IMR-90 (cell line): ENCODE data around the gene CYB5D1. TPM values are rescaled to one million over a fixed set of nuclear protein-coding genes. Genes with fewer than 3 reads are reported as not detected.
A peak's percentile ranks its signal among the peaks of the same experiment; 100 is the strongest.

Source experiments
- ATAC-seq: fragments of 200-7000 bp; cut with Tn5 transposase; 2 replicates; pipeline ENCODE4 v1.9.1; 2020; ENCODE audit warnings: low read depth, mild to moderate bottlenecking, moderate library complexity
- BruUV-seq: library from RNA; stranded (reverse); fragments of 400-500 nt; replicated peaks from 2 replicates; lab custom pipeline; 2021; lab: Mats Ljungman, UMichigan
- CTCF ChIA-PET: fragments of 300-600 bp; formaldehyde crosslinking; extraction: SDS; loops from one replicate; lab custom pipeline; 2021; ENCODE audit warnings: antibody characterized with exemption; lab: Yijun Ruan, JAX
- POLR2A ChIA-PET: fragments of 300-600 bp; sonication (Branson Sonifier 250); formaldehyde crosslinking; loops from one replicate; lab custom pipeline; 2022; ENCODE audit warnings: antibody characterized with exemption; ENCODE audit not compliant: unreplicated experiment; lab: Charles Lee
- DNase-seq: peaks from one replicate; pipeline ENCODE4 v3.0.0; 2013
- H2AFZ ChIP-seq: replicated peaks from 2 replicates; pipeline ENCODE3; 2013; ENCODE audit warnings: low read length, mild to moderate bottlenecking; ENCODE audit not compliant: poor library complexity
- H2AK5ac ChIP-seq: 2 replicates; pipeline ENCODE4 v1.6.1; 2013; ENCODE audit warnings: low read depth, low read length, inconsistent platforms
- H2AK9ac ChIP-seq: replicated peaks from 2 replicates; pipeline ENCODE3; 2013; ENCODE audit warnings: mild to moderate bottlenecking, low read depth, low read length, moderate library complexity; ENCODE audit not compliant: poor library complexity
- H2BK120ac ChIP-seq: 2 replicates; pipeline ENCODE4 v1.6.1; 2013; ENCODE audit warnings: low read depth, low read length, inconsistent platforms
- H2BK15ac ChIP-seq: 3 replicates; pipeline ENCODE4 v1.6.1; 2013; ENCODE audit warnings: low read depth, low read length, inconsistent platforms
- H2BK20ac ChIP-seq: 2 replicates; pipeline ENCODE4 v1.6.1; 2013; ENCODE audit warnings: low read depth, mild to moderate bottlenecking, inconsistent platforms, low read length, moderate library complexity
- H2BK5ac ChIP-seq: 2 replicates; pipeline ENCODE4 v1.6.1; 2013; ENCODE audit warnings: mild to moderate bottlenecking, low read depth, low read length, inconsistent platforms; ENCODE audit not compliant: poor library complexity, severe bottlenecking
- H3K14ac ChIP-seq: replicated peaks from 2 replicates; pipeline ENCODE4 v1.6.1; 2013; ENCODE audit warnings: low read depth, low read length, inconsistent platforms
- H3K18ac ChIP-seq: 2 replicates; pipeline ENCODE4 v1.6.1; 2013; ENCODE audit warnings: low read depth, low read length, control low read depth
- H3K23ac ChIP-seq: 2 replicates; pipeline ENCODE4 v1.6.1; 2013; ENCODE audit warnings: low read depth, low read length, inconsistent platforms
- H3K27ac ChIP-seq: 2 replicates; pipeline ENCODE4 v1.5.1; 2013; ENCODE audit warnings: mild to moderate bottlenecking, control low read depth, low read length; ENCODE audit not compliant: insufficient read depth
- H3K27me3 ChIP-seq: 2 replicates; pipeline ENCODE4 v1.6.1; 2013; ENCODE audit warnings: low read length; ENCODE audit not compliant: control insufficient read depth, insufficient read depth
- H3K36me3 ChIP-seq: 2 replicates; pipeline ENCODE4 v1.6.1; 2013; ENCODE audit warnings: low read length, mixed read lengths; ENCODE audit not compliant: control insufficient read depth, insufficient read depth
- H3K4ac ChIP-seq: 2 replicates; pipeline ENCODE4 v1.6.1; 2013; ENCODE audit warnings: low read depth, low read length, inconsistent platforms
- H3K4me1 ChIP-seq: 2 replicates; pipeline ENCODE4 v1.6.1; 2013; ENCODE audit warnings: low read length, mixed read lengths; ENCODE audit not compliant: control insufficient read depth, insufficient read depth
- H3K4me2 ChIP-seq: 2 replicates; pipeline ENCODE4 v1.6.1; 2013; ENCODE audit warnings: low read depth, mild to moderate bottlenecking, control low read depth, low read length, moderate library complexity
- H3K4me3 ChIP-seq: 2 replicates; pipeline ENCODE4 v1.5.1; 2013; ENCODE audit warnings: low read depth, mild to moderate bottlenecking, control low read depth, low read length, moderate library complexity; ENCODE audit not compliant: insufficient read depth
- H3K56ac ChIP-seq: 2 replicates; pipeline ENCODE4 v1.6.1; 2013; ENCODE audit warnings: low read length, inconsistent platforms; ENCODE audit not compliant: insufficient read depth; ENCODE audit errors: extremely low read depth
- H3K79me1 ChIP-seq, 2 experiments: 2 replicates each; pipeline ENCODE4 v1.6.1; 2013; ENCODE audit warnings: low read length in 2 of 2, inconsistent platforms in 1 of 2, low read depth in 1 of 2
- H3K9ac ChIP-seq: 2 replicates; pipeline ENCODE4 v1.6.1; 2013; ENCODE audit warnings: low read depth, low read length, control low read depth
- H3K9me1 ChIP-seq: 2 replicates; pipeline ENCODE4 v1.6.1; 2013; ENCODE audit warnings: low read length, inconsistent platforms; ENCODE audit not compliant: insufficient read depth
- H3K9me3 ChIP-seq: 2 replicates; pipeline ENCODE4 v1.6.1; 2013; ENCODE audit warnings: low read length; ENCODE audit not compliant: control insufficient read depth, insufficient read depth
- H4K20me1 ChIP-seq: 2 replicates; pipeline ENCODE4 v1.6.1; 2013; ENCODE audit warnings: low read length, inconsistent platforms; ENCODE audit not compliant: insufficient read depth
- H4K5ac ChIP-seq: 2 replicates; pipeline ENCODE4 v1.6.1; 2013; ENCODE audit warnings: mild to moderate bottlenecking, low read depth, low read length, control low read depth
- H4K8ac ChIP-seq, 2 experiments: 2 replicates each; pipeline ENCODE4 v1.6.1; 2013; ENCODE audit warnings: low read depth in 2 of 2, low read length in 2 of 2, control low read depth in 1 of 2, inconsistent platforms in 1 of 2
- H4K91ac ChIP-seq: 2 replicates; pipeline ENCODE4 v1.6.1; 2013; ENCODE audit warnings: low read depth, low read length, inconsistent platforms; ENCODE audit not compliant: insufficient read depth
- BHLHE40 ChIP-seq: fragments of 150-350 bp; IDR thresholded peaks from 2 replicates; pipeline ENCODE4 v1.6.1; 2016; ENCODE audit warnings: mild to moderate bottlenecking, low read depth, low read length
- CEBPB ChIP-seq: IDR thresholded peaks from 2 replicates; pipeline ENCODE4 v1.6.1; 2012; ENCODE audit warnings: low read depth, low read length, improper control_type of control experiment
- FOS ChIP-seq: fragments of 150-350 bp; IDR thresholded peaks from 2 replicates; pipeline ENCODE4 v1.6.1; 2016; ENCODE audit warnings: low read depth, low read length
- MAZ ChIP-seq: IDR thresholded peaks from 2 replicates; pipeline ENCODE4 v1.6.1; 2012; ENCODE audit warnings: low read depth, mild to moderate bottlenecking, low read length, improper control_type of control experiment, moderate library complexity, borderline replicate concordance
- MXI1 ChIP-seq: IDR thresholded peaks from 2 replicates; pipeline ENCODE4 v1.6.1; 2012; ENCODE audit warnings: low read depth, mild to moderate bottlenecking, low read length, moderate library complexity, borderline replicate concordance
- RAD21 ChIP-seq: IDR thresholded peaks from 2 replicates; pipeline ENCODE4 v1.6.1; 2012; ENCODE audit warnings: low read length, improper control_type of control experiment
- RCOR1 ChIP-seq: IDR thresholded peaks from 2 replicates; pipeline ENCODE4 v1.6.1; 2012; ENCODE audit warnings: mild to moderate bottlenecking, low read length, improper control_type of control experiment; ENCODE audit not compliant: insufficient replicate concordance
- RFX5 ChIP-seq: IDR thresholded peaks from 2 replicates; pipeline ENCODE4 v1.8.0; 2012; ENCODE audit warnings: low read depth, mild to moderate bottlenecking, low read length, moderate library complexity
- USF2 ChIP-seq: fragments of 150-350 bp; IDR thresholded peaks from 2 replicates; pipeline ENCODE4 v1.6.1; 2017; ENCODE audit warnings: mild to moderate bottlenecking, antibody characterized with exemption, low read length, low read depth
- WGBS, 2 experiments: methylation state at CpG; one replicate each; pipeline versions ENCODE4 v1.1.5 to v1.1.7; 2013; ENCODE audit warnings: missing lambda C conversion rate in 2 of 2; ENCODE audit not compliant: insufficient read length in 1 of 2; ENCODE audit errors: extremely low coverage in 2 of 2; 5-methylcytosine and 5-hydroxymethylcytosine counted together
- dilution Hi-C: fragments of 300-500 bp; cut with HindIII; formaldehyde crosslinking; loops from one replicate; pipeline ENCODE4 v1.14.3; 2018; ENCODE audit warnings: low sequenced_read_pairs; ENCODE audit not compliant: unreplicated experiment
- in situ Hi-C: fragments of 300-500 bp; cut with MboI; formaldehyde crosslinking; loops from 3 replicates; pipeline ENCODE4 v1.14.3; 2019; ENCODE audit warnings: low sequenced_read_pairs, inconsistent platforms, mixed read lengths
- intact Hi-C: fragments of 100-400 bp; cut with micrococcal nuclease; formaldehyde crosslinking; loops from 2 replicates; pipeline ENCODE4 v1.10.0; 2022
- polyA plus RNA-seq, 3 experiments: library from polyadenylated mRNA; depleted of rRNA; stranded (reverse); fragments of >200 nt; gene quantifications; 2 replicates each; pipeline ENCODE4 v1.2.3, GENCODE V29; 2012; ENCODE audit warnings: low replicate concordance in 1 of 3
- total RNA-seq: library from RNA; depleted of rRNA; stranded (reverse); fragments of >200 nt; gene quantifications from 2 replicates; pipeline ENCODE4 v1.2.3, GENCODE V29; 2012

The CYB5D1 gene
- total and polyA plus RNA-seq, 2 of the 4 experiments (the other 2 are of a cell fraction), result 8.8 to 10.8 TPM

- intact Hi-C loops (loop anchor here (2.0 kb wide), 1 partner anchor 13 kb away; no protein-coding TSS in a partner anchor), dilution Hi-C loops (no loop called here), in situ Hi-C loops (no loop called here)
- peaks cover 32% of the 10 kb centered on the region for H3K36me3 ChIP-seq
- DNase-seq (no peak), ATAC-seq (no peak)
- peak overlapping the region; percentile 62 for H2BK5ac ChIP-seq
- H3K9me3 ChIP-seq, result no peaks in the 10 kb centered on the region
- WGBS, 2 experiments, result 26% methylated on average over 4 of the region's 15 CpGs; no CpG with 5 or more reads in 1 of the 2 experiments
- H2BK120ac ChIP-seq, result no peak overlapping the region
- no peak overlapping the region for H3K18ac ChIP-seq
- H3K56ac ChIP-seq, result no peak overlapping the region
- no peak overlapping the region for H3K27ac ChIP-seq
- H3K4me2 ChIP-seq, result no peak overlapping the region; the same call in 1 of the 2 replicates
- no TSS peak for BruUV-seq
- no peak overlapping the region; the same call in 1 of the 2 replicates for H2AK5ac ChIP-seq
- no peak overlapping the region for H3K4me3 ChIP-seq
- 0 out of 2 replicates have a peak overlapping the region, but pooled peaks have one; percentile 54 for H3K23ac ChIP-seq
- H4K8ac ChIP-seq, result peak overlapping the region in 1 of 2 experiments; percentile 60; a peak in 2 of 4 replicates
- H4K91ac ChIP-seq, result no peak overlapping the region
- H3K4ac ChIP-seq, result peak overlapping the region; percentile 34; the same call in 1 of the 2 replicates
- TF ChIP-seq FOS, result no peak
- no peak for TF ChIP-seq BHLHE40
- TF ChIP-seq RAD21, result no peak
- TF ChIP-seq MXI1, result no peak
- TF ChIP-seq USF2, result no peak
- no peak for TF ChIP-seq RFX5
- TF ChIP-seq CEBPB, result no peak
- no peak for TF ChIP-seq MAZ
- no peak for TF ChIP-seq RCOR1
- H2AK9ac ChIP-seq, result peak overlapping the region; percentile 44
- peak overlapping the region; percentile 53; the same call in 1 of the 2 replicates for H3K14ac ChIP-seq
- 0 out of 2 replicates have a peak overlapping the region, but pooled peaks have one; percentile 53 for H3K9ac ChIP-seq
- H3K4me1 ChIP-seq, result peaks cover 22% of the 10 kb centered on the region
- H4K20me1 ChIP-seq, result peaks cover 22% of the 10 kb centered on the region; the same call in 1 of the 2 replicates
- no peak overlapping the region for H2BK15ac ChIP-seq
- ChIA-PET POLR2A (no interaction called here), CTCF (no interaction called here)
- H4K5ac ChIP-seq, result no peak overlapping the region
- no peaks in the 10 kb centered on the region for H3K27me3 ChIP-seq
- H2AFZ ChIP-seq, result peak overlapping the region; percentile 18
- peaks cover 23 to 52% of the 10 kb centered on the region in 2 experiments for H3K79me1 ChIP-seq
- H2BK20ac ChIP-seq, result no peak overlapping the region
- no peaks in the 10 kb centered on the region for H3K9me1 ChIP-seq
Observed at GRCh38 chr17:7855660-7856010, 2.2 kb upstream of the CYB5D1 start.
